Dermis blood vessel endothelial cell (primary cell): ENCODE measurements around the gene STIM1. TPM values are rescaled to one million over a fixed set of nuclear protein-coding genes. Genes with fewer than 3 reads are reported as not detected.
"Not testable (repeated sequence)": the region's sequence is repeated elsewhere in the genome, so short reads cannot be mapped to it uniquely, and the experiment has no call there.

ENCODE experiments used
- DNase-seq: peaks from one replicate; pipeline ENCODE4 v3.0.0; 2010
- total RNA-seq: library from RNA; depleted of rRNA; stranded (reverse); fragments of >200 nt; gene quantifications from 2 replicates; pipeline ENCODE4 v1.2.3, GENCODE V29; 2014

Gene STIM1
- total RNA-seq, 1 donor from 2014 or later, result 31.5 TPM

GRCh38 chr11:3886985-3887384, 31.5 kb downstream of the STIM1 start:
- DNase-seq, result no peak

GRCh38 chr11:3888876-3889275, 33.4 kb downstream of the STIM1 start:
- DNase-seq, result no peak

- DNase-seq, result no peak
These were observed 34.5 kb downstream of the STIM1 start for GRCh38 chr11:3890014-3890413.

DNA sequence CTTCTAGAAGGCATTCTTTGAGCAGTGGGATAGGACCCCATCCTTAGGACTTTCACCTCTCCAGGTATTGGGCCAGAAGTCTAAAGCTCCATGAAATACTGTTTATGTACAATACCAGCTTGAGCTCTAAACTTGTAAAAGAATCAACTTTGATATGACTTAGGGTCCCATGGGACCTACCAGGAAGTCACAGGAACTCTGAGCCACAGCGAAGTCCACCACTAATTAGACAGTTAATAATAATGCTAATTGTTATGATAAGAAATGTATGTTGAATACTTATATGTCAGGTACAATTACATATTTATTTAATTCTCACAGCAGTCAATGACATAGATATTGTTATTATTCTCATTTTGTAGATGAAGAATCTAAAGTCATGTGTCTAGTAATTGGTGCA, 35.3 kb downstream of the STIM1 start:
- no peak for DNase-seq

DNA sequence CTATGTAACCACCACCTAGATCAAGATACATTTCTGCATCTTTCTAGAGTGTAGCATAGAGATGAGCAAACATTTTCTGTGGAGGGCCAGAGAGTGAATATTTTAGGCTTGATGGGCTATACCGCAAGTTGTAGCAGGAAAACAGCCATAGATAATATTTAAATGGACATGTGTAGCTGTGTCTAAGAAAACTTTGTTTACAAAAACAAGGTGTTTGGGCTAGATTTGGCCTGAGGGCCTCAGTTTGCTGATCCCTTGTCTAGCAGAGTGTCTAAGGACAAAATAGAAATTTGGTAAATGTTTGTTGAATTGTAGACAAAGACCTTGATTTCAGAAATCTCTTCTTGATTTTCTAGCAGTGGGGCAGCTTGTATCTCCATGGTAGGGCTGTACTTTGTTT, 36.3 kb downstream of the STIM1 start:
- DNase-seq, result no peak

DNA sequence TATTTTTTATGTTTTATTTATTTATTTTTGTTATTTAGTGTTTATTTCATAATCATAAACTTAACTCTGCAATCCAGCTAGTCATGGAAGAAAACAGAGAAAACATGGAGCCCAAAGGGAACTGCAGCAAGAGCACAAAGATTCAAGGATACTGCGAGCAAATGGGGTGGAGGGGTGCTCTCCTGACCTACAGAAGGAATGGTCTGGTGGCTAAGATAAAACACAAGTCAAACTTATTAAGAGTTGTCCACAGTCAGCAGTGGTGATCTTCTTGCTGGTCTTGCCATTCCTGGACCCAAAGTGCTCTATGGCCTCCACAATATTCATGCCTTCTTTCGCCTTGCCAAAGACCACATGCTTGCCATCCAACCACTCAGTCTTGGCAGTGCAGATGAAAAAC, 36.7 kb downstream of the STIM1 start:
- DNase-seq, result no peak

- no peak for DNase-seq
These were observed 37.8 kb downstream of the STIM1 start for GRCh38 chr11:3893311-3893710.

DNA sequence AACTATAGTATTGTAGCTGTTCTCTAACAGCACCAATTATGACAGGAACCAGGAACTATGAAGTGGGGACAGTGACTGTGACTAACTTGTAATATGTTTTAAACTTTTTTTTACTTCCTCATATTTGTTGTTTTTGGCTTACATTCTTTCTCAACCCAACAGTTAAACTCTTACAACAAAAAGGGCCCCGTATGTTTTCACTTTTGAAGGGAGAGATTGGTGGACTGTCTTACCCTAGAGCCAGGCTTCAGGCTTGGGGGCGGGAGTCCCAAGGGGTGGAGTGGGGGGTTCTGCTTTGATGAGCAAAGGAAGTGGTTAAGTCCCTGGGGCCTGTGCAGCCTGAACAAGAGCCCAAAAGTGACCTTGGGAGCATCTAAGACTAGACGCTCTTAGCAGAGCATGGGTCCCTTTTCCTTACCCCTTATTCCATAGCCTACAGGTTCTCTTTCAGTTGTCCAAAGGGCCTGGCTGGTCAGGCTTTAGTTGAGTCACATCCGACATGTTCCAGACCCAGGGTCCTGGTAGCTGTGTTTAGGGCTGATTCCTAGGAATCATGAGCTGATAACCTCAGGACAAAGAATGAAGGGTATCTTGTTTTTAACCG, 38.8 kb downstream of the STIM1 start:
- peak; percentile 19 for DNase-seq

DNA sequence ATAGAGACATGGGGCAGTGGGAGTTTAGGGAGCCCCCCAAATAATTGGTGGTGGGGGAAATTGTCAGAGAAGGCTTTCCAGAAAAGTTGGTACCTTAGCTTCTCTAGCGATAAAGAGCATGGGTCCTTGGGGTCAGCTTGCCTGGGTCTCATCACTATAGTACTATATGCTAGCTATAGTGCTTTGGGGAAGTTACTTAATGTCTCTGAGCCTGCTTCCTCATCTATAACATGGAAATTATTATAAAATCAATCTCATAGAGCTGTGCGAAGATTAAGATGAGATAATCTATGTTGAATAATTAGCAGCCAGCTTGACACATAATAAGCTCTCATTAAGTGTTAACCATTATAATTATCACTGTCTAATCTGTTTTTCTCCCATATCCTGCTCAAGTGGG, 41.2 kb downstream of the STIM1 start:
- DNase-seq, result no peak

GRCh38 chr11:3900230-3900629, 44.8 kb downstream of the STIM1 start:
- DNase-seq, result not testable (repeated sequence)

DNA sequence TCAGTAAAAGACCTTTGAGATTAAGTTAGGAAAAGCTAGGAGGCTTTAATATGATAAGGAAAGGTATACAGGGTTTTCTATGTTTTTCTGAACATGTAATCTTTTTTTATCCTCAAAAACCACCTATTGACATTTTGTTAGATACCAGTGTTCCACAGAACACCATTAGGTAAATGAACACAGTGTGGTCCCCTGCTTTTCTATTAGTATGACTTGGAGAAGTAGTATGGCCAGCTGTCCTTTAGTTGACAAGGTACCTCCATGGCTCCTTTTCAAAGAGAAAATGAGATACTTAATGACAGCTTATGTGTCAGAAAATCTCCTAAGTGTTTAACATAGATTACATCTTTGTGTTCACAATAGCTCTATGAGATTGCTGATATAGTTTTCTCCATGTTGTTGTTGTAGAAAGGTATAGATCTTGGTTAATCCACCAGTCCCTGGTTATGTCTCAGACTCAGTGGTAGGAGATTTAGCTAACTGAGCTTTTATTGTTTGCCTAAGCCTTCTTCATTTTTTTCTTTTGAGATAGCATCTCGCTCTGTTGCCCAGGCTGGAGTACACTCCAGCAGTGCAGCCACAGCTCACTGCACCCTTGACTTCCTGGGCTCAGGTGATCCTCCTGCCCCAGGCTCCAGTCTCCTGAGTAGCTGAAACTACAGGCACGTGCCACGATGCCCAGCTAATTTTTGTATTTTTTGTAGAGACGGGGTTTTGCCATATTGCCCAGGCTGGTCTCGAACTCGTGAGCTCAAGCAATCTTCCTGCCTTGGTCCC, 46.0 kb downstream of the STIM1 start:
- no peak for DNase-seq

DNA sequence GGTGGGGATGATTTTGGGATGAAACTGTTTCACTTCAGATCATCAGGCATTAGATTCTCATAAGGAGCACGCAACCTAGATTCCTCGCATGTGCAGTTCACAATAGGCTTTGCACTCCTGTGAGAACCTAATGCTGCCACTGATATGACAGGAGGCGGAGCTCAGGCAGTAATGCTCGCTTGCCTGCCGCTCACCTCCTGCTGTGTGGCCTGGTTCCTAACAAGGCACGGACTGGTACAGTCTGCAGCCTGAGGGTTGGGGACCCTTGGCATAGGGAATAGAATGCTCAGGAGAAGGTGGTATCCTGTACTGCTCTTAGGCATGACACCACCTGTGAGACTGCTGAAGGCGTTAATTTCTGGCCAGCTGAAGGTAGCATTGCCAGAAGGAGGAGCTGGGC, 47.0 kb downstream of the STIM1 start:
- no peak for DNase-seq

GRCh38 chr11:3903207-3903896, 47.9 kb downstream of the STIM1 start:
- peak; percentile 51 for DNase-seq

GRCh38 chr11:3904228-3904627, 48.8 kb downstream of the STIM1 start:
- DNase-seq, result no peak

DNA sequence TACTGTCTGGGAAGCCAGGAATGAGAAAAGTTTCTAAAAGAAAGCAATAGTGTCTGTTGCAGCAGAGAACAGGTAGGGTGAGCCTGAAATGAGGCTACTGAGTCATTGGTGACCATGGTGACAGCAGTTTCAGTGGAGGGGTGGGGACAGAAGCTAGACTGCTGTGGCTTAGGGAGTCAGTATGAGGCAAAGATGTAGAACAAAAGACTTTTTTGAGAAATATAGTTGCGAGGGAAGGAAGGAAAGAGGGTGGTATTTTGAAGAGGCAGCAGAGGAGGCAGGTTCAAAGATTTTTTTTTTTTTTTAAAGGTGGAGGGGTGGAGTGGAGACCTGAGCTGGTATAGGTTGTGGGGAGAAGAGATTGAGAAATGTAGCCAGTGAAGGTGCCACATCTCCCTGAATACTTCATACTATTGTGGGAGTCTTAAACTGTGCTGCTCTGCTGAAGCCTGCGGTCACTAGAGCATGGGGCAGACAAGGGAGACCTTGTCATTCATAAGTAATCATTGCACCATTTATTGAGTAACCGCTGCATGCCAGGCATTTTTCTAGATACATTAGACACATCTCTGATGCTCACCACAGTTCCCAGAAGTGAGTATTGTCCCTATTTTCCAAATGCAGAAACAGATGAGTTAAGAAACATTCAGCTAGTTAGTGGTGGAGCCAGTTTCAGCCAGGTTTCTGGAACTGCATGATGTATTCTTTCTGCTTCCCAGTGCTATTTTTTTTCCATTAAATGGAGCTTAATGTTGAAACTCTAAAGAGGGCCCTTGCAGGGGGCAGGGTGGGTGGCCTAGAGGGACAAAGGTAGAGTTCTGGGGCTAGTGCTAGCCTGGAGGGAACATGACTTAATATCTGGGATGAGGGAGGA, 49.9 kb downstream of the STIM1 start:
- DNase-seq, result no peak

GRCh38 chr11:3906166-3906565, 50.7 kb downstream of the STIM1 start:
- no peak for DNase-seq

GRCh38 chr11:3907590-3907989, 52.1 kb downstream of the STIM1 start:
- DNase-seq, result peak; percentile 16

DNA sequence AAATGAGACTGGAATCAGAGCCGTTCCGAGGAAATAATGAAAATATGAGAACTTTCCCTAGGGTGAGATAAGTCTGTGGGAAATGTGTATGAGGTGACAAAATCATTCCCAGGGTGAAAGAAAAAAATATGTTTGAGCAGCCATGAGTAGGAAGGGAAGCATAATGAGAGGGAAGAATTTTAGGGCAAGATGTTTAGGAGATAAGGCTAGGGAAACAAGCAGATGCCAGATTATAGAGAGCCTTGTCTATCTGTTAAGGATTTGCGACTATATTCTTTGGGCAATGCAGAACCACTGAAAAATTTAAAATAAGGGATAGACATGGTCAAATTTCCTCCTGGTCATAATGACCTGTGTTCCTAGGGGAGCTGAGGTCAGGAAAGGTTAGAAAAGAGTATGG, 54.4 kb downstream of the STIM1 start:
- DNase-seq, result no peak

DNA sequence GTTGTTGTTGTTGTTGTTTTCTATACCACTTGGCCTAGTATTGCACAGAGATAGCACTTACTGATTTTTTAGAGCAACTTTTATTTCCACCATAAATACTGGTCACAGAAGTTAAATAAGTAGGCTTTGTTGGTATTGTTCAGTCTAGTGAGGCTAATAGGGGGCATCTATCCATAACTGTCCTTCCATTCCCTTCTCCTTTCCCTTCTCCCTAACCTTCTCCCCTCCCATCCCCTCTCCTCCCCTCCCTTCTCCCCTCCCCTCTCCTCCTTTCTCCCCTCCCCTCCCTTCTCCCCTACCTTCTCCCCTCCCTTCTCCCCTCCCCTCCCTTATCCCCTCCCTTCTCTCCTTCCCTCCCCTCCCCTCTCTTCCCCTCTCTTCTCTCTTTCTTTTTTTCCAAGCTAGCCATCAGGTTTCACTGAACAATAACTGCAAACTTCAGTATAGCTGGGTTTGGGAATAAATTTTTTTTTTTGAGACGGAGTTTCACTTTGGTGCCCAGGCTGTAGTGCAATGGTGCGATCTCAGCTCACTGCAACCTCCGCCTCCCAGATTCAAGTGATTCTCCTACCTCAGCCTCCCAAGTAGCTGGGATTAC, 56.5 kb downstream of the STIM1 start:
- no peak for DNase-seq

- no peak for DNase-seq
These were observed 58.5 kb downstream of the STIM1 start for GRCh38 chr11:3913921-3914320.

GRCh38 chr11:3914805-3915204, 59.3 kb downstream of the STIM1 start:
- peak; percentile 11 for DNase-seq

- no peak for DNase-seq
These were observed 61.5 kb downstream of the STIM1 start for GRCh38 chr11:3916962-3917361.
